Measurements from ENCODE around the gene MYO1H. TPM values are rescaled to one million over a fixed set of nuclear protein-coding genes. Genes with fewer than 3 reads are reported as not detected.

MYO1H gene
- total RNA-seq, 3 donors from 2014 or later (not counting 1 experiment from before 2014, with no cell fraction given): not detected

DNA sequence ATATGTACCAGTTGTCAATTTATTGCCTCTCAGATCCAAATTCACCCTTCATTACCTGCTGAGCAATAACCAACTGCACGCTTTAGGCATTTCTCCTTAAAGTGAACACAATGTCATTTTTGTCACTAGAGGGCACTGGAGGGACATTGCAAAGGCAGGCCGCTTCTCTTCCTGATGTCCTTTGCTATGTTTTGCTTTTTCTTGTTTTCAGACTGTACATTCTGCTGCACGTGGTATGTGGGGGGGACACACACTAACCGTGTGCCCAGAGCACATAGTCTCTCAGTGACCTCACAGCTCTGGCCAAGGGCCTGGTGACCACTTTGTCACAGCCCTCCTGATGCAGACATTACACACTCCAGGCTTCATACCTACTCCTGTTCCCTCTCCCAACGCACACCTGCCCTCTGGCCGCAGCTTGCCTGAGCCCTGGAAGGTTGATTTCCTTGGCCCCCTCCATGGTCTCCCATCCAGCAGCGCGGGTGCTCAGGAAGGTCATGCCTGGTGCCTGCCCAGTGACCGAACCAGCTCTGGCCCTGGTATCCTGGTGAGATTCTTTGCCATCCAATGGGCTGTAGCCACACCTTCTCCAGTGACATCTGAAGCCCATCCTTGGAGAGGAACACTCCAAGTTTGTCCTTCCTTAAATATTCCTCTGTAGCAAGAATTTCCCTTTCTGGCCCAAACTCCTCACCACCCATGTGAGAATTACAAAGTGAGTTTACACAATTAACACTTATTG lies 39.9 kb downstream of the MYO1H start:
- H3K9me3 ChIP-seq (ENCODE audit: control insufficient read depth, insufficient read depth, low read length): no peaks in the 10 kb centered on the region
- TF ChIP-seq, protein P1, sequence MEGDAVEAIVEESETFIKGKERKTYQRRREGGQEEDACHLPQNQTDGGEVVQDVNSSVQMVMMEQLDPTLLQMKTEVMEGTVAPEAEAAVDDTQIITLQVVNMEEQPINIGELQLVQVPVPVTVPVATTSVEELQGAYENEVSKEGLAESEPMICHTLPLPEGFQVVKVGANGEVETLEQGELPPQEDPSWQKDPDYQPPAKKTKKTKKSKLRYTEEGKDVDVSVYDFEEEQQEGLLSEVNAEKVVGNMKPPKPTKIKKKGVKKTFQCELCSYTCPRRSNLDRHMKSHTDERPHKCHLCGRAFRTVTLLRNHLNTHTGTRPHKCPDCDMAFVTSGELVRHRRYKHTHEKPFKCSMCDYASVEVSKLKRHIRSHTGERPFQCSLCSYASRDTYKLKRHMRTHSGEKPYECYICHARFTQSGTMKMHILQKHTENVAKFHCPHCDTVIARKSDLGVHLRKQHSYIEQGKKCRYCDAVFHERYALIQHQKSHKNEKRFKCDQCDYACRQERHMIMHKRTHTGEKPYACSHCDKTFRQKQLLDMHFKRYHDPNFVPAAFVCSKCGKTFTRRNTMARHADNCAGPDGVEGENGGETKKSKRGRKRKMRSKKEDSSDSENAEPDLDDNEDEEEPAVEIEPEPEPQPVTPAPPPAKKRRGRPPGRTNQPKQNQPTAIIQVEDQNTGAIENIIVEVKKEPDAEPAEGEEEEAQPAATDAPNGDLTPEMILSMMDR (IDR thresholded peaks at IDR 0.05): peak; percentile 22
- H3K27ac ChIP-seq (ENCODE audit: low read length): no peak overlapping the region
- ATAC-seq (no peak), DNase-seq (no peak)
- intact Hi-C loops (cut with micrococcal nuclease): loop anchor here (5.0 kb wide), 1 partner anchor 125 kb away; no protein-coding TSS in a partner anchor
- H3K4me3 ChIP-seq (ENCODE audit: low read length): no peak overlapping the region
- Mint-ChIP-seq H3K9me3 (no peaks in the 10 kb centered on the region), H3K27me3 (ENCODE audit: low read depth in 2 of 2) (peaks cover 12 to 43% of the 10 kb centered on the region in 2 donors), H3K4me1 (no peaks in the 10 kb centered on the region), H3K4me3 (no peak overlapping the region), H3K27ac (no peak overlapping the region), H3K36me3 (no peaks in the 10 kb centered on the region)
- peaks cover 2% of the 10 kb centered on the region for H3K27me3 ChIP-seq (ENCODE audit: control insufficient read depth, insufficient read depth, low read length)
- H3K4me1 ChIP-seq (ENCODE audit: control insufficient read depth, insufficient read depth, low read length): no peaks in the 10 kb centered on the region
- 77% methylated on average over 9 of the region's 9 CpGs for WGBS (ENCODE audit: insufficient coverage)
- H3K36me3 ChIP-seq (ENCODE audit: control insufficient read depth, insufficient read depth, low read length): no peaks in the 10 kb centered on the region

DNA sequence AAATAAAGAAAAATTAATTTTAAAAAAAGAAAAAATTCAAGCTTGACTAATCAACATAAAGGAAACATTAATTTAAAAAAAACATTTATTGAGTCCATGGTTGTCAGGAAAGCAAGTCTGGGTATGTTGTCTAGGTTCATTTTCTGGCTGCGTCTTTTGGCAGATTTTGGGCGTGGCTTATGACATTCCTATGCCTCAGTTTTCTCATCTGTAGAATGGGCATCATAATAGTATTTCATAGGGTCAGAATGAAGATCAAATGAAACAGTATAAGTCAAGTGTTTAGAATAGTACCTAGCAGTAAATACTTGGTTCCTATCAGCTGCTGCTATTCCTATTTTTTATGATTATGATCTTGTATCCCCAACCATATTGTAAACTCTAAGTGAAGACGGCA lies 40.5 kb downstream of the MYO1H start:
- Histone ChIP-seq H3K27ac (ENCODE audit: low read length) (no peak overlapping the region), H3K4me1 (ENCODE audit: control insufficient read depth, insufficient read depth, low read length) (no peaks in the 10 kb centered on the region), H3K4me3 (ENCODE audit: low read length) (no peak overlapping the region), H3K27me3 (ENCODE audit: control insufficient read depth, insufficient read depth, low read length) (peaks cover 2% of the 10 kb centered on the region), H3K9me3 (ENCODE audit: control insufficient read depth, insufficient read depth, low read length) (no peaks in the 10 kb centered on the region), H3K36me3 (ENCODE audit: control insufficient read depth, insufficient read depth, low read length) (no peaks in the 10 kb centered on the region)
- Mint-ChIP-seq H3K4me1 (no peaks in the 10 kb centered on the region), H3K27me3 (ENCODE audit: low read depth in 2 of 2) (peaks cover 14 to 47% of the 10 kb centered on the region in 2 donors), H3K27ac (no peak overlapping the region), H3K4me3 (no peak overlapping the region), H3K9me3 (no peaks in the 10 kb centered on the region), H3K36me3 (no peaks in the 10 kb centered on the region)
- ATAC-seq (no peak), DNase-seq (no peak)
- intact Hi-C loops (cut with micrococcal nuclease): loop anchor here (5.0 kb wide), 1 partner anchor 126 kb away; no protein-coding TSS in a partner anchor
- WGBS (ENCODE audit: insufficient coverage): 93% methylated on average over 2 of the region's 3 CpGs
- TF ChIP-seq, protein P1 (IDR thresholded peaks at IDR 0.05): no peak

DNA sequence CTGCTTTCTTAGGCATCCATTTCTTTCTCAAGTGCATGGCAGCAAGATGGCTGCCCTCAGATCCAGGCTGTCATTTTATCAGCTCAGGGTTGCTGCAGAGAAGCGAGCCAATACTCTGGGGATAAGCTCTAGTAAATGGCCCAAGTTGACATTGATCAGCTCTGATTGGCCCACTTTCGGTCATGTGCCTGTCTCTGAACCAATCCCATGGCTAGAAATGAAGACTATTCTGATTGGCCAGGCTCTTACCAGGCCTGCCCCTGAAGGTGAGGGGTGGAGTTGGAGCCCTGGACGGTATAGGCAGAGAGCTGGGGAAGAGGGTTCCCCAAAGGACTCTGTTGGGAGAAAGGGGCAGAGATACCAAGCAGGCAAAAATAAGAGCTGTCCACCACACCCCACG lies 41.4 kb downstream of the MYO1H start:
- H3K9me3 Mint-ChIP-seq: no peaks in the 10 kb centered on the region
- ATAC-seq (peak in 2 of 3 donors; percentile 47 to 61), DNase-seq (no peak)
- no peaks in the 10 kb centered on the region for H3K36me3 Mint-ChIP-seq
- no peak overlapping the region for H3K4me3 Mint-ChIP-seq
- Histone ChIP-seq H3K36me3 (ENCODE audit: control insufficient read depth, insufficient read depth, low read length) (no peaks in the 10 kb centered on the region), H3K4me1 (ENCODE audit: control insufficient read depth, insufficient read depth, low read length) (no peaks in the 10 kb centered on the region), H3K9me3 (ENCODE audit: control insufficient read depth, insufficient read depth, low read length) (no peaks in the 10 kb centered on the region), H3K4me3 (ENCODE audit: low read length) (no peak overlapping the region), H3K27me3 (ENCODE audit: control insufficient read depth, insufficient read depth, low read length) (peaks cover 2% of the 10 kb centered on the region), H3K27ac (ENCODE audit: low read length) (no peak overlapping the region)
- peaks cover 21 to 57% of the 10 kb centered on the region in 2 donors for H3K27me3 Mint-ChIP-seq (ENCODE audit: low read depth in 2 of 2)
- TF ChIP-seq, protein P1 (IDR thresholded peaks at IDR 0.05): no peak
- no peak overlapping the region for H3K27ac Mint-ChIP-seq
- peaks cover 0 to 5% of the 10 kb centered on the region in 2 donors for H3K4me1 Mint-ChIP-seq
- intact Hi-C loops (cut with micrococcal nuclease): loop anchor here (5.0 kb wide), 1 partner anchor 127 kb away; no protein-coding TSS in a partner anchor
- WGBS (ENCODE audit: insufficient coverage): 90% methylated on average over 4 of the region's 4 CpGs

All from natural killer cell (primary cell).